ENCODE data around the gene GFPT1. TPM values are rescaled to one million over a fixed set of nuclear protein-coding genes. Genes with fewer than 3 reads are reported as not detected.

The GFPT1 gene
- total RNA-seq, 1 donor from 2014 or later = 52.7 TPM

GRCh38 chr2:69383176-69383812, 3.7 kb downstream of the GFPT1 start:
- no peak for TF ChIP-seq CTCF (IDR thresholded peaks at IDR 0.05; ENCODE audit: unreplicated experiment)
- no peak for DNase-seq (ENCODE audit: low spot score in 2 of 2, unreplicated experiment in 2 of 2)
- Mint-ChIP-seq H3K9me3 (no peaks in the 10 kb centered on the region), H3K36me3 (peaks cover 8% of the 10 kb centered on the region), H3K4me3 (no peak overlapping the region), H3K27me3 (ENCODE audit: low read depth) (no peaks in the 10 kb centered on the region), H3K27ac (no peak overlapping the region), H3K4me1 (peaks cover 35% of the 10 kb centered on the region)

DNA sequence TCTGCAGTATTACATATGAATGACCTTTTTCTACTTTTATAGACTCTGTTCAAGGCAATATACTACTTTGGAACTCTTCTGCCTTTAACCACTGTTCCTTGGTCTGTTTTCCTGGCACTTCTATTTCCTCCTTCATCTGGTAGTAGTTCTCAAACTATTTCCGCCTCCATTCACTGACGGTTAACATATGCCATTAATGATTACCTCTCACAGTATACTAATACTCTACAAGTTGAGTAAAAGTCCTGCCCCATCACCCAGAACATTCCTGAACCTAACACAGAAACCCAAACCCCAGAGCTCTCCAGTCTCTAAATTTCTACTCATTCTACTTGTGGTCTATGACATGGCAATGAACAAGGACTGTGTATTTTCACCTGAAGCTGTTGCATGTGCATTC, 4.5 kb downstream of the GFPT1 start:
- H3K4me1 Mint-ChIP-seq = peaks cover 28% of the 10 kb centered on the region
- H3K9me3 Mint-ChIP-seq = no peaks in the 10 kb centered on the region
- peaks cover 10% of the 10 kb centered on the region for H3K36me3 Mint-ChIP-seq
- H3K27ac Mint-ChIP-seq = no peak overlapping the region
- DNase-seq (ENCODE audit: low spot score in 2 of 2, unreplicated experiment in 2 of 2) = no peak
- no peaks in the 10 kb centered on the region for H3K27me3 Mint-ChIP-seq (ENCODE audit: low read depth)
- no peak for TF ChIP-seq CTCF (IDR thresholded peaks at IDR 0.05; ENCODE audit: unreplicated experiment)
- H3K4me3 Mint-ChIP-seq = no peak overlapping the region

- H3K9me3 Mint-ChIP-seq = no peaks in the 10 kb centered on the region
- no peak for DNase-seq (ENCODE audit: low spot score in 2 of 2, unreplicated experiment in 2 of 2)
- no peaks in the 10 kb centered on the region for H3K27me3 Mint-ChIP-seq (ENCODE audit: low read depth)
- no peak overlapping the region for H3K4me3 Mint-ChIP-seq
- TF ChIP-seq CTCF (IDR thresholded peaks at IDR 0.05; ENCODE audit: unreplicated experiment) = no peak
- H3K27ac Mint-ChIP-seq = peak overlapping the region; percentile 66
- H3K4me1 Mint-ChIP-seq = peaks cover 25% of the 10 kb centered on the region
- H3K36me3 Mint-ChIP-seq = peaks cover 12% of the 10 kb centered on the region
These were observed 5.7 kb downstream of the GFPT1 start for GRCh38 chr2:69381337-69381737.

- DNase-seq (ENCODE audit: low spot score in 2 of 2, unreplicated experiment in 2 of 2) = no peak
- Mint-ChIP-seq H3K27ac (no peak overlapping the region), H3K4me3 (no peak overlapping the region), H3K9me3 (no peaks in the 10 kb centered on the region), H3K36me3 (peaks cover 14% of the 10 kb centered on the region), H3K4me1 (peaks cover 19% of the 10 kb centered on the region), H3K27me3 (ENCODE audit: low read depth) (no peaks in the 10 kb centered on the region)
- TF ChIP-seq CTCF (IDR thresholded peaks at IDR 0.05; ENCODE audit: unreplicated experiment) = no peak
These were observed 6.7 kb downstream of the GFPT1 start for GRCh38 chr2:69380072-69380917.

DNA sequence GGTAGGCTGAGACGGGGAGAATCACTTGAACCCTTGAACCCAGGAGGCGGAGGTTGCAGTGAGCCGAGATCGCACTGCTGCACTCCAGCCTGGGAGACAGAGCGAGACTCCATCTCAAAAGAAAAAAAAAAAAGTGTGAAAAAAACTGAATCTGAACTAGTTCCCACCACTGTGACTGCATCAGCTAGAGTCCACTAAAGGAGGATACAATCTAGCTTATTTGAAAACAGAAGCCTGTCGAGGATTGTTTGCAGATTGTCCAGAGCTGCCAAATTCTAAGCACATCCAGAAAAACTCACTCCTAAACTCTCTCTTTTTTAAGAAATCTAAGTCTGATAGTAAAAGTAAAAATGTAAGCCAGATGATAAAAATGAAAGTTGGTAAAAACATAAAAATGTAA, 10.6 kb downstream of the GFPT1 start:
- Mint-ChIP-seq H3K36me3 (peaks cover 21% of the 10 kb centered on the region), H3K4me3 (no peak overlapping the region)
- no peak for TF ChIP-seq CTCF (IDR thresholded peaks at IDR 0.05; ENCODE audit: unreplicated experiment)

More for the DNA sequence above, 10.6 kb downstream of the GFPT1 start:
- Mint-ChIP-seq H3K27me3 (ENCODE audit: low read depth) (no peaks in the 10 kb centered on the region), H3K27ac (peak overlapping the region; percentile 78), H3K9me3 (no peaks in the 10 kb centered on the region), H3K4me1 (peaks cover 4% of the 10 kb centered on the region)
- no peak for DNase-seq (ENCODE audit: low spot score in 2 of 2, unreplicated experiment in 2 of 2)

Data from mesothelial cell of epicardium (in vitro differentiated cells).